Measurements from ENCODE around the gene AFG1L.
A peak's percentile ranks its signal among the peaks of the same experiment; 100 is the strongest.
"Not testable (repeated sequence)": the region's sequence is repeated elsewhere in the genome, so short reads cannot be mapped to it uniquely, and the experiment has no call there.

AFG1L gene

DNA sequence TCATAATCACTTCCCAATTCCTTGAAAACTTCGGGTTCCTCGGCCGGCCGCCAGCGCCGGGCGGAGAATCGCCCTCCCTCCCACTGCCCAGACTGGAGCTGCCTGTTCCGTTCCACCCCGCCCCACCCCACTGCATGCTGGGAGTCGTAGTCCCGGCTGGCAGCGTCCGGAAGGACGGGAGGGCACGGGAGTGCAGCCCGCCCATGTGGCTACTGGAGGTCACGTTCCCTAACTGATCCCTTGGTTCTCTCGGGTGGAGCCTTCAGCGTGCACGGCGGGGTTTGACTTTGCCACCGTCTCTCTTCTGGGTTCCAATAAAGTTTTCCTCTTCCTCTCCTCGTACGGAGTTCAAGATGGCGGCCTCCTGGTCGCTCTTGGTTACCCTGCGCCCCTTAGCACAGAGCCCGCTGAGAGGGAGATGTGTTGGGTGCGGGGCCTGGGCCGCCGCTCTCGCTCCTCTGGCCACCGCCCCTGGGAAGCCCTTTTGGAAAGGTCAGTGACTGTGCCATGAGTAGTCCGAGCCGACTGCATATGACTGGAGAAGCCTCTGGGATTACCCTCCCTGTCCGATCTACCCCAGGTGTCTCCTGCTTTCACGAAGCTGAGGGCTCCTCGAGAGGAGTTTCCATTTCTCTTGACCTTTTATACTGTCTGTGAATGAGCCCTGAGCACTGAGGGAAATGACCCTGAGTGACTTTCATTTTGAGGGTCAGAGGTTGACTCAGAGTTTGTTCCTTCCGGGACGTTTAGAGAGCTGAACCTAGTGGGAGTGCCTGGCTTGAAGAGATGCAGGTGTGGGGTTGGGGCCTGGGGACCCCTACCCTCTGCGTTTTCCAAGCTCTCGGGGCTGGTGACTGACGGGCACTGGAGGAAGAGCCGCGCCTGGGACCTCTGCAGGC is at the start of gene AFG1L:
TSS of gene AFG1L (plus strand) at position 328 of the 899 bp plus-strand sequence. CDS start at position 354, 26 bp downstream.
- peak; percentile 78 to 79 for DNase-seq (ENCODE audit: low read depth in 2 of 2)

DNA sequence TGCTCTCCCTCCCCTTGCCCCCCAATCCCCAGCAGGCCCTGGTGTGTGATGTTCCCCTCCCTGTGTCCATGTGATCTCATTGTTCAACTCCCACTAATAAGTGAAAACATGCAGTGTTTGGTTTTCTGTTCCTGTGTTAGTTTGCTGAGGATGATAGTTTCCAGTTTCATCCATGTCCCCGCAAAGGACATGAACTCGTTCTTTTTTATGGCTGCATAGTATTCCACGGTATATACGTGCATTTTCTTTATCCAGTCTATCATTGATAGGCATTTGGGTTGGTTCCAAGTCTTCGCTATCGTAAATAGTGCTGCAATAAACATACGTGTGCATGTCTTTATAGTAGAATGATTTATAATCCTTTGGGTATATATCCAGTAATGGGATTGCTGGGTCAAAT is 49.8 kb upstream of the AFG1L start:
- DNase-seq (ENCODE audit: low read depth in 2 of 2) = not testable (repeated sequence)

DNA sequence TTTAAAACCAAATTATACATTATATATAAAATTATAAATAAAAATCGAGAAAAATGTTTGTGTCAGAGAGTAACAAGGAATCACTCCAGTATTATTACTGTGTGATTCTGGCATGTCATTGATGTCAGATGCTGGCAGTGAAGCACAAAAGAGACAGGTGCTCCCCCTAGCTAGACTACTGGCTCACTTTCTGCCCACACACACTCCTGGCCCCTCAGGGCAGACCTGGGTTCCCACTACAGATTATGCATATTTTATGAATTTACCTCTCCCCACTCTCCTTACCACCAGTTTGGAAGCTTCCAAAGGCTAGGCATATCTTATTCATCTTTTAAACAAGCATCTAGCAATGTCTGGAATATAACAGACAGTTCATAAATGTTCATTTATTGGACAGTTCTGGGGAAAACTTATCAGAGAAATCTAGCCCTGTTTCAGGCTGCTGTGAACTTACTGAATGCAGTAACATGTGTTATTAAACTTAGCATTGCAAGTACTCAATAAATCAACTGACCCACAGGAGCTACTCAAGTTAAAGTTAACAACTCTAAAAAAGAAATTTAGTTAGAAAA is 46.8 kb upstream of the AFG1L start:
- DNase-seq (ENCODE audit: low read depth in 2 of 2) = no peak

DNA sequence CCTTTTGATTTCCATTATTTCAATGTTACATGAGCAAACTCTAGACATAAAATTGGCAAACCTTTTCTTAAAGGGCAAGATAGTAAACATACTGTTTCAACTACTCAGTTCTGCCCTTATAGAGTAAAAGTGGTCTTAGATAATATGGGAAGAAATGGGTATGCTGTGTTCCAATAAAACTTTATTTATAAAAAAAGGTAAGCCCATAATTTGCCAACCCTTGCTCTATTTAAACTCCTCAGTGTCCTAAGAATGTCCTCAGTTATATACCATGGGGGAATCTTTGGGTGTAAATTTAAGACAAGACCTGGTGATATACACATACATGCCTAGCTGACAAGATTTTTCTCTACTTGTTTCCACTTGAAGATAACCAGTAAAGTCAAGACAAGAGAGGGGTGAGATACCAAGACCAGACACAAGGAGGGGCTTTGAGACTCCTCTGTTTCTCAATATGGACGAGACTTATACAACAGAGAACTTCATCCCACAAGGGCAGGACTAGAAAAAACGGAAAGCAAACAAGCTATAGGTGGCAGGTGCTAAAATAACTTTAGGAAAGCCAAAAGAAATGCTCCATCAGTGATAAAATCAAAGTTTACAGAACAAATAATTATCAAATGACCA is 44.5 kb upstream of the AFG1L start:
- DNase-seq (ENCODE audit: low read depth in 2 of 2) = no peak

DNA sequence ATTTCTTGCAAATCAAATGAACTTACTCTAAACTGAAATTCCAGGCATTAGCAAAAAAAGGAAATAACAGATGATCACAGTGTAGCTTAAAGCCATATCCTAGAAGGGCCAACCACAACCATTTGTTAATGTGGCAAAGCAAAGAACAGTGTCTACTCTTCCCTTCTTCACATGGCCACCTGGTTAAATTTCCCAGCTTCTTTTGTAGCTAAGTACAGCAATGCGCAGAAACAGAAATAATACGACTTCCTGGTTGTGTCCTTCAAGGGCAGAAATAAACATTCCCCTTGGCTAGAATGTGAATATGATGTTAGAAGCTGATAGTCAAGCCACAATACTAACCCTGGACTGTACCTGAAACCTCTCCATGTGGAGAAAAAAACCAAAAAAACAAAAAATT is 43.6 kb upstream of the AFG1L start:
- DNase-seq (ENCODE audit: low read depth in 2 of 2) = no peak

DNA sequence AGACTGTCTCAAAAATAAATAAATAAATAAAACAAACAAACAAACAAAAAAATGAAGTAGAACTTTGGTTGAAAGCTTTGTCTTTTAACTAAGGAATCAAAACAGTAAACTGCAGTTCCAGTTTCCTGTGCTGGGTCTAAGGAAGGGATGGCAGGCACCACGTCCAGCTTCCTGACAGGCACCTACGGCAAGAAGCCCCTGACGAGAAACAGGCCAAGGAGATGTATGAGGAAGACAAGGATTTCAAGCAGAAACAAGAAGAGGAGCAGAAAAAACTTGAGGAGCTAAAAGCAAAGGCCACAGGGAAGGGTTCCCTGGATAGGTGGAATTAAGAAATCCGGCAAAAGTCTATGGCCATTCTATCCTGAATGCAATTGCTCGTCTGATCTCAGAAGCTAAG is 42.8 kb upstream of the AFG1L start:
- no peak for DNase-seq (ENCODE audit: low read depth in 2 of 2)

DNA sequence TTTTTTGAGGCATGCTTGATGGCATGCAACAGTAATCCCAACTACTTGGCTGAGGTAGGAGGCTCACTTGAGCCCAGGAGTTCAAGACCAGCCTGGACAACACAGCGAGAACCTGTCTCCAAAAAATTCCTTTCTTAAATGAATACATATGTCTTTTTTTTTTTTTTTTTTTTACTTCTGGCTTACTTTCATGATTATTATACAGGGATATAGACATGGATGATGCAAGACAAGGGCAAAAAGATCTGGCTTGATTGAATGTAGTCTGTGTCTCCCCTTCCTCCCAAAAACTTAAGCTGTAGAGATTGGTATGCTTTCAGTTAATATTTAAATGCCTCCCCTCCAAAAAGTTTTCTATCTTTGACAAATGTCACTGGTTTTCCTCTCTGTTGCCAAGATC is 41.6 kb upstream of the AFG1L start:
- no peak for DNase-seq (ENCODE audit: low read depth in 2 of 2)

DNA sequence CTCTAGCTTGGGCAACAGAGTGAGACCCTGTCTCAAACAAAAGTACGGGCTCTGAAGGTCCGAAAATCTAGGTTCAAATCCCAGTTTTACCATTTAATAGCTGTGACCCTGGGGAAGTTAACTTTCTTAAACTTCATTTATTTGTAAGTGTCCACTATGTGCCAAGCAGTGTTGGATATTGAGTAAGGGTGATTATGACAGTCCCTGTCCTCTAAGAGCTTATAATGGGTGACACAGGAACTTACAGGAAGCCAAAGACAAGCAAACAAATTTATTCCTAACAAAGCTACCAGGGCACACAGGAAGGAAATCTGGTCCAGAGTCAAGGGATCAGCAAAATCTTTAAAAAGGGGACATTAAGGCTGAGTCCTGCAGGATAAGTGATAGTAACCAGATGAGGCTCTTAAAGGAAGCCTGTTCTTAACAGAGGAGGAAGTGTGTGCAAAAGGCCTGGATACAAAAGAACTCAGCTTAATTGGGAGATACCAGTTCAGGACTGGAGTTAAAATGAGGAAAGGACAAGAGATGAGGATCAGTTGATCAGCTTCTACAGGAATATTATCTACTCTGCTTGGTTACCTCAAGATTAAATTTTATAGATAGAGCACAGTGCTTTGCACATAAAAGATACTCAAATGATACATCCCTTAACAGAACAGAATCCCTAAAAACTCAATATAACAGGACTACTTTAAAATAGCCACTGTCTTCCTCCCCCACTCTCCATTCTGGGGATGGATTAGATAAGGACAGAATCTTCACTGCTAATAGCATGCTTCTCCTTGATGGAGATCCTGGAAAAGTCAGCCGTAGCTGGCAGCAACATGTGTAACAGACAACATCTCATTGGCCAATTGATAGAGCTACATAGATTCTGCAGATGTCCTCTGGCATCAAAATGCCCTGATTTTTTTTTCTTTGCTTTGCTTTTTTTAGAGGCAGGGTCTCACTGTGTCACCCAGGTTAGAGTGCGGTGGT is 40.1 kb upstream of the AFG1L start:
- no peak for DNase-seq (ENCODE audit: low read depth in 2 of 2)

DNA sequence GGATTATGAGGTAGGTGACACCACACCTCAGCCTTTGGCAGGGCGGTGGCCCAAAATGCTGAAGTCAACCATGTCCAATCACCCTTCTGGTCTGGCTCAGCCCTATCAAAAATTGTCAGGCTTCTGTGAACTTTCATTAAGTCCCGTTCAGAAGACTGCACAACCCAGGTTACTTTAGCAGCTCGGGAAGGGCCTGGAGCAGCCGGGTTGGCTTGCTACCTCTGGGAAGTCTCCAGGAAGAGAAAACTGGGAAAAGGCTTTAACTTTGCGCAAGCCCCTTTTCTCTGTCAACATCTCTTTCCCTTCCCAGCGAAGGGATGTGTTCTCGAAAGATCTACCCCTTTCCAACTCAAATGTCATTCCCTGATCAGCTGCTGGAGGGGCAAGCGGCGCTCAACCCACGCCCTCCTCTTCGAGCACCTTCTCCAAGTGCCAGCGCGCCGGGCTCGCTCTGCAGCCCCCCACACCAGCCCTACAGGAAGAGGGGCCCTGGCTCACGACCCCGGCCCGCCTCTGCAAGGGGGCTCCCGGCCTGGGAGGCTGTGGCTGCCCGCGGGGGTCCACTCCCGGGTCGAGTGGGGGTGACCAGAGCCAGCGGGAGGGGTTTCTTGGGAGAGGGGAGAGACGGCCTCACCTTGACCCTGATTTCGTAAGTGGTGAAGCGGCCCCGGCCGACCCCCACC is 34.6 kb upstream of the AFG1L start:
- no peak for DNase-seq (ENCODE audit: low read depth in 2 of 2)

DNA sequence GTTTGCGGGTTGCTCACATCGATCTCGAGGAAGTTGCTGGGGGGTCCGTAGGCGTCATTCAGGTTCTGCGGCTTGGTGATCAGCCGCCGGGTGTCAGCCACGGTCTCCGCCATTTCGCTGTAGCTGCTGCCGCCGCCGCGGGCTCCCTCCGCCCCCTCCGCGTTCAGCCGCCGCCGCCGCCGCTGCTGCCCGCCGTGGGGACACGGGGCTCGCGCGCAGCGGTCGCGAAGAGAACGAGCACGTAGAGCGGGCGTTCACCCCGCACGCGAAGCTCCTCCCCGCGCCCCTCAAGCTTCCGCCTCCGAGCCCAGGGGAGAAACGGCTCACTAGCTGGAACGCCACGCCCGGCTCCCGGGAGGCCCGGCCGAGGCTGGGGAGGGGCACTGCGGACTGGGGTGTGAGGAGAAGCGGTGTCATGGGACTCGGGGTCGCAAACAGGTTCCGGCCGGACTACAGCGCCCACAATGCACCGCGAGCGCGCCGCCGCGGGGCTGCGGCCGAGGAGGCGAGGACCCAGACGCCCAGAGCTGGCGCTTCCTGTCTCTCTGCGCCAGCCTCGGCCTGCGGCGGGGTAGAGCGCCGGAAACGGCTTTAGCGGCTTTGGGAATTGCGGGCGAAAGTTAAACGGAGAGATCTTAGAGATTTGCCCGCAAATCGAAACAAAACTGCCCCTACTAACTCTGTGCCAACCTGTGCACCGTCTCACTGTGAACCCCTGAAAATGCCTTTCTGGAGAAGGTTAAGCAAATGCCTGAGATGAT is 33.9 kb upstream of the AFG1L start, which contains the start of gene SNX3:
TSS of gene SNX3 (minus strand) at position 232 of the 761 bp plus-strand sequence. CDS start at position 113, 119 bp downstream.
- DNase-seq (ENCODE audit: low read depth in 2 of 2) = peak; percentile 84 to 87

DNA sequence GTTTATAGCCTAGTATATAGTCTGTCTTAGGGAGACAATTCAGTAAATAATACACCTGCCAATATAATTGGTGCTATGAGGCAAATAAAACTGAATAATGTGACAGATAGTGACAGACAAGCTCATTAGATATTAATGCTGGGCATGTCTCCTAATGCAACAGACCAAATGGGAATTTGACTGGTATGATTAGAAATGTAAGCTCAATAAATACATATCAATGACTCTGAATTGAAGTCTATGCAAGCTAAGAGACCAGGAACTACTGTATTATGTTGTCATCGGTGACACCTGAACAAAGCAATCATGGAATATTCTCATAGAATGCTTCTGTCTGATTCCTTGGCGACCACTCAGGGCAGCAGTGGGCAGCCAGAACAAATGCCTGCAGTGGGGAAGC is 31.5 kb upstream of the AFG1L start:
- DNase-seq (ENCODE audit: low read depth in 2 of 2) = no peak

DNA sequence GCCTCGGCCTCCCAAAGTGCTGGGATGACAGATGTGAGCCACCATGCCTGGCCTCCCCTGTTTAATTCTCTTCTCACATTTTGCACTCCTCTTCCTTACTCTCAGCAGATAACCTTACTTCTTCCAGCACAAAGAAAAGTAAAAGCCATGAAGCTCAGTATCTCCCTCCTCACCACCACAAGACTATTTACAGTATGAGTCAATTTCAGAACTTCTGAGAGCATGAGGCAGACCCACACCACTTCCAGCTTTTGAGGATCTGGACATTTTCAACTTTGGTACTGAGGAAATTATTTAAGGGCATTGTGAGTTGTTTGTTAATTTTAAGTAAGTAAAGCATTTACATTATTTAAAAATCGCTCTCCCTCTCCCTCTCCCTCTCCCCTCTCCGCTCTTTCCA is 26.0 kb upstream of the AFG1L start:
- DNase-seq (ENCODE audit: low read depth in 2 of 2) = no peak

DNA sequence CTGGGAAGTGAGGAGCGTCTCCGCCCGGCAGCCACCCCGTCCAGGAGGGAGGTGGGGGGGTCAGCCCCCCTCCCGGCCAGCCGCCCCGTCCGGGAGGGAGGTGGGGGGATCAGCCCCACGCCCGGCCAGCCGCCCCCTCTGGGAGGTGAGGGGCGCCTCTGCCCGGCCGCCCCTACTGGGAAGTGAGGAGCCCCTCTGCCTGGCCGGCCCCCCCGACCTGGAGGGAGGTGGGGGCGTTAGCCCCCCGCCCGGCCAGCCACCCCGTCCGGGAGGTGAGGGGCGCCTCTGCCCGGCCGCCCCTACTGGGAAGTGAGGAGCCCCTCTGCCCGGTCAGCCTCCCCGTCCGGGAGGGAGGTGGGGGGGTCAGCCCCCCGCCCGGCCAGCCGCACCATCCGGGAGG is 24.9 kb upstream of the AFG1L start:
- DNase-seq (ENCODE audit: low read depth in 2 of 2) = not testable (repeated sequence)

DNA sequence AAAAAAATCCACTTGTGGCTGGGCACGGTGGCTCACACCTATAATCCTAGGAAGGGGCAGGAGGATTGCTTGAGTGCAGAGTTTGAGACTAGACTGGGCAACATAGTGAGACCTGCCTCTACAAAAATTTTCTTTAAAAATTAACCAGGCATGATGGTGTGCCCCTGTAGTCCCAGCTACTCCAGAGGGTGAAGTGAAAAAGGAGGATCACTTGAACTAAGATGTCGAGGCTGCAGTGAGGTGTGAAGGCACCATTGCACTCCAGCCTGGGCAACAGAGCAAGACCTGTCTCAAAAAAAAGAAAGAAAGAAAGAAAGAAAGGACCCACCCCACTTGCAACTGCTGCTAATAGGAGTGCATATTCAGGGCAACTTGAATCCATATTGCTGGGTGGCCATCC is 20.3 kb upstream of the AFG1L start:
- DNase-seq (ENCODE audit: low read depth in 2 of 2) = no peak

DNA sequence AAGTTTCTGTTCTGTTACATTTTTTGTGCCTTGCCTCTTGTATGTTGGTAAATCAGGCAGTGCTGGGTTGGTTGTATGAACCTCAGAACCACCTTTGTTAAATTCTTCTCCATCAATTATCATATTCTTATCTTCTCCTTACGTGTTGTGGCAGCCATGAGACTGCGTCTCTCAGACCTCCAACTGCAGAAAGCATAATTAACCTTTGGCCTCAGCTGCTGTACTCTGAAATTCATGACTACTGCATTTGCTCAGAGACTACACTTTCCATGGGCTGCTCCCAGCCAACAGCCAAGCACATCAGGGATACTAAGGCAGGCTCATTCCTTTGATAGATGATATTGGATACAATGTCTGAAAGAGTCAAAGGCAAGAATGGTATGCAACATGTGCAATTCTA is 18.9 kb upstream of the AFG1L start:
- no peak for DNase-seq (ENCODE audit: low read depth in 2 of 2)

DNA sequence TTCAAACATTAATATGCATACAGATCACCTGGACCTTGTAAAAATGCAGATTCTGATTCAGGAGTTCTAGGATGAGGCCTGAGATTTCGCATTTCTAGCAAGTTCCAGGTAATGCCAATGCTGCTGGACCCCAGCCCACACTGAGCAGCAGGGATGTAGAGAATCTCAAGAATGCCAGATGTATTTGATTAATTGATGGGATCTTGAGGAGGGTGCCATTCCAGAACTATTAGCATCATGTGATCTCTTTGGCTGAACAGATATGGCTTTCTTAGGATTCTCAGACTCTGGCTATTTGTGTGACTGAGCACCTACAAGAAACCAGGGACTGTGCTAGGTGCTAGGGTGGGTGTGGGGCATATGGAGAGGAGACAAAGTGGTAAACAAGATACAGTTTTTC is 17.6 kb upstream of the AFG1L start:
- DNase-seq (ENCODE audit: low read depth in 2 of 2) = no peak

DNA sequence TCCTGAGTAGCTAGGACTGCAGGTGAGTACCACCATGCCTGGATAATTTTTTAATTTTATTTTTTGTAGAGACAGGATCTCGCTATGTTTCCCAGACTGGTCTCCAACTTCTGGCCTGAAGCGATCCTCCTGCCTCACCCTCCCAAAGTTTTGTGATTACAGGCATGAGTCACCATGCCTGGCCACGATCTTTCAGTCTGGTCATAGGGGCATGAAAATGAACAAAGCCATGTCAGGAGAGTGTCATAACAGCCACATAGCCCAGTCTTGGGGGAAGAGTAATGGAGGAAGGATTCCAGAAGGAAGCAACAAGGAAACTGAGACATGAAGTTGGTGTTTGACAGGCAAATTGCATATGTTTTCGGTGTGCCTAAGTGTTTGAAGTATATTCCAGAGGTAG is 17.0 kb upstream of the AFG1L start:
- DNase-seq (ENCODE audit: low read depth in 2 of 2) = no peak

DNA sequence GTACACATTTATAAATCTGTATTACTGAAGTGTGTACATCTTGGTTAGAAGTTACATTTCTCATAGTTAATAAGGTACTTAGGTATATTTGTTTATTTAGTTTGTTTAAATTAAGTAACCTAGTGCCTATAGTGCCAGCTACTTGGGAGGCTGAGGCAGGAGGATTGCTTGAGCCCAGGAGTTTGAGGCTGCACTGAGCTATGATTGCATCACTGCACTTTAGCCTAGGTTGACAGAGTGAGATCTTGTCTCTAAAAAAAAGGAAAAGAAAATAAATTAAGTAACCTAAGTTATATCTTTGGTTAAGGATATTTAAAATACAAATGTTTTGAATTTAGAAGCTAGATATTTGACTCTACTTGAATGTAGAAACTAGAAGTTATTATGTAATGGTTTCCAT is 9.5 kb upstream of the AFG1L start:
- DNase-seq (ENCODE audit: low read depth in 2 of 2) = no peak

DNA sequence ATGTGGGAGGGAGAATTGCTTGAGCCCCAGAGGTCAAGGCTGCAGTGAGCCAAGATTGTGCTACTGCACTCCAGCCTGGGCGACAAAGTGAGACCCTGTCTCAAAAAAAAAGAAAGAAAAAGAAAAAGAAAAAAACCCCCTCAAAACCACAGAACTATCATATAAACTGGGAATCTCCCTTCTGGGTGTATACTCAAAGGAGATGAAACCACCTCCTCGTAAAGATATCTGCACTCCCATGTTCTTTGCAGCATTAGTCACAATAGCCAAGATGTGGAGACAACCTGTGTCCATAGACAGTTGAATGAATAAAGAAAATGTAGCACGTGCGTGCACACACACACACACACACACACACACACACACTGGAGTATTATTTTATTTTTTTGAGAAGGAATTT is 8.5 kb upstream of the AFG1L start:
- DNase-seq (ENCODE audit: low read depth in 2 of 2) = no peak

DNA sequence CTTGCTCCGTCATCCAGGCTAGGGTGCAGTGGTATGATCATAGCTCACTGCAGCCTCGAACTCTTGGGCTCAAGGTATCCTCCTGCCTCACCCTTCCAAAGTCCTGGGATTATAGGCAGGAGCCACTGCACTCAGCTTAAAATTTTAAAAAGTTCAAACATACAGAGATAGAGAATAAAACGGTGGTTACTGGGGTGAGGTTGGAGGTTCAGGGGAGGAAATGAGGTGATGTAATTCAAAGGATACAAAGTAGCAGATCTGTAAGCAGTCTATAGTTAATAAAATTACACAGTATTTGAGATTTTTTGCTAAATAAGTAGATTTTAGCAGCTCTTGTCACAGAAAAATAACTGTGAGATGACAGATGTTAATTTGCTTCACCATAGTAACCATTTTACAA is 7.5 kb upstream of the AFG1L start:
- DNase-seq (ENCODE audit: low read depth in 2 of 2) = no peak
